Esophagus squamous epithelium (tissue), 4 donors: ENCODE data around the gene GALNT17.

Experiments used
- CTCF ChIP-seq, 6 experiments: fragments of 450-650 bp in 4 of 6; fragments of 200-600 bp in 2 of 6; sonication (generic) in 2 of 6; IDR thresholded peaks; one replicate each; pipeline ENCODE4 v1.5.1; 2016 to 2019; ENCODE audit warnings: antibody characterized with exemption in 6 of 6, mild to moderate bottlenecking in 4 of 6, moderate library complexity in 4 of 6
- POLR2A ChIP-seq, 4 donors: fragments of 450-650 bp; IDR thresholded peaks; one replicate each; pipeline ENCODE4 v1.6.1; 2017; ENCODE audit warnings: antibody characterized with exemption in 4 of 4, mild to moderate bottlenecking in 4 of 4, moderate library complexity in 3 of 4

DNA sequence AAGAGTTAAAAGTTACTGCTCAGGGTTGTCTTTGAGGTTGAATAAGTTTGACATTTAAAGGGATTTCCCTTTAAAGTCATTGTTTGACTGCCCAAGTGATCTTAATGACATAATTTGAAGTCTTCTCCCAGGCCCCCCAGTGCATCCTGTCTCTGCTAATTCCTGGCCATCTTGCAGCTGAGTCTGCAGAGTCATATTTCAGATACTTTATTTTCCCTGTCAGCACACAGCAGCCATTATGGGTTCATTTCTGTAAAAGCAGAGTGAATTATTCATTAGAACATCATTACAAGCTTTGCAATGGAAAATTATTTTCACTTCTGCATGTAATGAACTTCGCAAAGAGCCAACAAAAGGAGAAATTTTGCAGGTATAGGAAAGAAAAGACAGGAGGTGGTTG, 536.6 kb downstream of the GALNT17 start:
- TF ChIP-seq POLR2A (IDR thresholded peaks at IDR 0.05), result no peak
- no peak for TF ChIP-seq CTCF (IDR thresholded peaks at IDR 0.05)
